Daoy (cell line): ENCODE measurements around the gene TXNDC12. TPM values are rescaled to one million over a fixed set of nuclear protein-coding genes. Genes with fewer than 3 reads are reported as not detected.
A peak's percentile ranks its signal among the peaks of the same experiment; 100 is the strongest.
"Not testable (repeated sequence)": the region's sequence is repeated elsewhere in the genome, so short reads cannot be mapped to it uniquely, and the experiment has no call there.

Experiments used
- DNase-seq: peaks from one replicate; pipeline ENCODE4 v3.0.0-alpha.2; 2015; ENCODE audit warnings: low read depth
- total RNA-seq: library from RNA; depleted of rRNA; stranded (reverse); fragments of >200 nt; shearing (Covaris generic); gene quantifications from 2 replicates; pipeline ENCODE4 v1.2.3, GENCODE V29; 2014

Gene TXNDC12
- total RNA-seq, 1 experiment from 2014 or later = 103 TPM

- not testable (repeated sequence) for DNase-seq
Measured at GRCh38 chr1:52045666-52046195, 9.3 kb downstream of the TXNDC12 start.

GRCh38 chr1:52045236-52045635, 9.8 kb downstream of the TXNDC12 start:
- DNase-seq = no peak

- DNase-seq = no peak
Measured at GRCh38 chr1:52041551-52042185, 13.3 kb downstream of the TXNDC12 start.

GRCh38 chr1:52037909-52038308, 17.1 kb downstream of the TXNDC12 start:
- DNase-seq = no peak

- no peak for DNase-seq
Measured at GRCh38 chr1:52037402-52037814, 17.6 kb downstream of the TXNDC12 start.

- DNase-seq = no peak
Measured at GRCh38 chr1:52034050-52034384, 21.0 kb downstream of the TXNDC12 start.

GRCh38 chr1:52033190-52034049, 21.6 kb downstream of the TXNDC12 start, which contains the start of gene KTI12:
Gene KTI12, minus strand, starts transcription at chr1:52033810. Its CDS starts 49 bp downstream, at chr1:52033761.
- peak; percentile 91 for DNase-seq

GRCh38 chr1:52032785-52033131, 22.2 kb downstream of the TXNDC12 start:
- peak; percentile 56 for DNase-seq

GRCh38 chr1:52032124-52032784, 22.7 kb downstream of the TXNDC12 start:
- DNase-seq = peak; percentile 2

GRCh38 chr1:52028839-52029238, 26.2 kb downstream of the TXNDC12 start:
- not testable (repeated sequence) for DNase-seq

GRCh38 chr1:52028328-52028727, 26.7 kb downstream of the TXNDC12 start:
- DNase-seq = no peak

GRCh38 chr1:52026278-52026677, 28.7 kb downstream of the TXNDC12 start:
- DNase-seq = no peak

GRCh38 chr1:52022133-52022532, 32.9 kb downstream of the TXNDC12 start:
- no peak for DNase-seq

- no peak for DNase-seq
Measured at GRCh38 chr1:52008071-52008809, 46.8 kb downstream of the TXNDC12 start.

- no peak for DNase-seq
Measured at GRCh38 chr1:52007215-52008002, 47.6 kb downstream of the TXNDC12 start.

GRCh38 chr1:52006081-52006553, 48.9 kb downstream of the TXNDC12 start:
- not testable (repeated sequence) for DNase-seq

GRCh38 chr1:52005548-52005947, 49.4 kb downstream of the TXNDC12 start:
- DNase-seq = peak; percentile 53

GRCh38 chr1:52003877-52004276, 51.1 kb downstream of the TXNDC12 start:
- no peak for DNase-seq

- DNase-seq = peak; percentile 85
Measured at GRCh38 chr1:52002038-52002917, 52.7 kb downstream of the TXNDC12 start.

- no peak for DNase-seq
Measured at GRCh38 chr1:51998701-51999100, 56.3 kb downstream of the TXNDC12 start.
